DMS53 treated with DMSO at 0.1 percent for 48 hours (cell line): ENCODE measurements around the gene ARFGAP2.

ENCODE experiments used
- DNase-seq: peaks from one replicate; lab custom pipeline; 2025; ENCODE audit not compliant: unreplicated experiment; lab: John Stamatoyannopoulos, UW

The ARFGAP2 gene

GRCh38 chr11:47187723-47188122 lies 11.0 kb upstream of the ARFGAP2 start:
- no peak for DNase-seq

GRCh38 chr11:47186700-47187695 lies 10.3 kb upstream of the ARFGAP2 start:
- no peak for DNase-seq

- DNase-seq = no peak
These were observed 9.5 kb upstream of the ARFGAP2 start, which contains the start of gene PACSIN3 for GRCh38 chr11:47186076-47186699. Gene PACSIN3, minus strand, starts transcription at chr11:47186434. Its CDS starts 3,707 bp downstream, at chr11:47182727.

- no peak for DNase-seq
These were observed 8.8 kb upstream of the ARFGAP2 start for GRCh38 chr11:47185305-47186075.

GRCh38 chr11:47184711-47185304 lies 8.1 kb upstream of the ARFGAP2 start:
- DNase-seq = no peak

- DNase-seq = no peak
These were observed 7.3 kb upstream of the ARFGAP2 start for GRCh38 chr11:47183969-47184368.

GRCh38 chr11:47183031-47183856 lies 6.6 kb upstream of the ARFGAP2 start:
- DNase-seq = no peak

- DNase-seq = no peak
These were observed 5.7 kb upstream of the ARFGAP2 start for GRCh38 chr11:47182380-47182779.

- no peak for DNase-seq
These were observed 4.6 kb upstream of the ARFGAP2 start for GRCh38 chr11:47181271-47181670.

GRCh38 chr11:47180006-47180787 lies 3.5 kb upstream of the ARFGAP2 start:
- DNase-seq = no peak

- DNase-seq = no peak
These were observed 2.9 kb upstream of the ARFGAP2 start for GRCh38 chr11:47179655-47179991.

GRCh38 chr11:47178737-47179654 lies 2.3 kb upstream of the ARFGAP2 start:
- no peak for DNase-seq

- DNase-seq = no peak
These were observed 1.6 kb upstream of the ARFGAP2 start for GRCh38 chr11:47178316-47178715.

- DNase-seq = no peak
These were observed 1.2 kb upstream of the ARFGAP2 start for GRCh38 chr11:47177846-47178245.

- DNase-seq = peak; percentile 36
These were observed 658 bp upstream of the ARFGAP2 start for GRCh38 chr11:47177229-47177845.

GRCh38 chr11:47175746-47176327 lies 842 bp downstream of the ARFGAP2 start:
- DNase-seq = no peak

GRCh38 chr11:47172740-47173336 lies 3.8 kb downstream of the ARFGAP2 start:
- no peak for DNase-seq
